Anterior cingulate cortex (tissue), 58 donors: Measurements from ENCODE around the gene COL12A1.

ENCODE experiments used
- DNase-seq, 58 donors: peaks; one replicate each; lab custom pipeline; 2025; lab: John Stamatoyannopoulos, UW

COL12A1 gene

GRCh38 chr6:75070244-75070643 lies 135.6 kb downstream of the COL12A1 start:
- DNase-seq = no peak

GRCh38 chr6:75065523-75065922 lies 140.3 kb downstream of the COL12A1 start:
- DNase-seq = no peak

GRCh38 chr6:75052491-75052890 lies 153.4 kb downstream of the COL12A1 start:
- no peak for DNase-seq

GRCh38 chr6:75049308-75049707 lies 156.5 kb downstream of the COL12A1 start:
- no peak for DNase-seq

- DNase-seq = no peak
These were observed 161.0 kb downstream of the COL12A1 start for GRCh38 chr6:75044846-75045245.

- DNase-seq = no peak
These were observed 164.5 kb downstream of the COL12A1 start for GRCh38 chr6:75041381-75041780.
